GM13976 (cell line): ENCODE results near the gene PLPPR3.

ENCODE experiments used
- DNase-seq: peaks from one replicate; pipeline ENCODE4 v3.0.0; 2012; ENCODE audit warnings: low spot score
- CTCF ChIP-seq: IDR thresholded peaks from 2 replicates; pipeline ENCODE4 v1.5.1; 2012; ENCODE audit warnings: borderline replicate concordance, mild to moderate bottlenecking; ENCODE audit not compliant: insufficient read depth; ENCODE audit errors: extremely low read depth, missing control alignments, control extremely low read depth
- in situ Hi-C: fragments of 300-500 bp; cut with MboI; formaldehyde crosslinking; loops from one replicate; pipeline ENCODE4 v1.12.0; 2022; ENCODE audit warnings: low sequenced_read_pairs, mixed read lengths, inconsistent platforms; ENCODE audit not compliant: unreplicated experiment

Gene PLPPR3

GRCh38 chr19:788686-788982 lies 33.1 kb downstream of the PLPPR3 start:
- in situ Hi-C loops: no loop called here

DNA sequence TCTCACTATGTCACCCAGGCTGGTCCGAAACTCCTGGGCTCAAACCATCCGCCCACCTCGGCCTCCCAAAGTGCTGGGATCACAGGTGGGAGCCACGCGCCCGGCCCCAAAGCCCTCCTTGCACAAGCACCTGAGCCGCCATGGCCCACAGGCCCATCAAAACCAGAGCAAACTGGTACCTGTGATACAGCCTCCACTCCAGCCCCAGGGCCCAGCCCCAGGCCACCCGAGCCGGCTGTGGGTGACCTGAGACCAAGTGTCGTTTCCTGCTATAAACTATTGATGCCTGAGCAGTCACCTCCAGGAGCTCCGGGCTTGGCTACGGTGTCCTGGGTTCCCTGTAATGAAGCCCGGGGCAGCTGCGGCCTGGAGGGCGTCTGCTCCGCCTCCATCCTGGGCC lies 34.2 kb downstream of the PLPPR3 start:
- DNase-seq: no peak
- in situ Hi-C loops: no loop called here
- no peak for TF ChIP-seq CTCF

More at GRCh38 chr19:788686-788982, 33.1 kb downstream of the PLPPR3 start:
- TF ChIP-seq CTCF: no peak
- no peak for DNase-seq

DNA sequence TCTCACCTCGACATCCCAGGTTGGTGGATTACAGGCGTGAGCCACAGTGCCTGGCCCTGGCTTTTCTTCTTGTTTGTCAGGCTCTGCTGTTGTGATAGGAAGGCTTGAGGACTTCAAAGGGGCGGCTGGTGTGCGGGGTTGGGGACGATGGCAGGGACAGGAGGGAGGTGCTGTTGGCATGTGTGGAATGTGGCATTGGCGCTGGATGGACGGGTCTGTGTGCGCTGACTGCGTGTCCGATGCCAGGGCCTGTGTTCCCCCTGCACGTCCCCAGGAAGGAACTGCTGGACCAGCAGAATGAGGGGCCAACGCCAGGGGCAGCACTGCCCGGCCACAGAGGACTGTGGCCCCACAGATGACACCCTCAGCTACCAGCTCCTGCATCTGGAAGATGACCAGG lies 37.2 kb downstream of the PLPPR3 start:
- DNase-seq: no peak
- in situ Hi-C loops: no loop called here
- no peak for TF ChIP-seq CTCF

DNA sequence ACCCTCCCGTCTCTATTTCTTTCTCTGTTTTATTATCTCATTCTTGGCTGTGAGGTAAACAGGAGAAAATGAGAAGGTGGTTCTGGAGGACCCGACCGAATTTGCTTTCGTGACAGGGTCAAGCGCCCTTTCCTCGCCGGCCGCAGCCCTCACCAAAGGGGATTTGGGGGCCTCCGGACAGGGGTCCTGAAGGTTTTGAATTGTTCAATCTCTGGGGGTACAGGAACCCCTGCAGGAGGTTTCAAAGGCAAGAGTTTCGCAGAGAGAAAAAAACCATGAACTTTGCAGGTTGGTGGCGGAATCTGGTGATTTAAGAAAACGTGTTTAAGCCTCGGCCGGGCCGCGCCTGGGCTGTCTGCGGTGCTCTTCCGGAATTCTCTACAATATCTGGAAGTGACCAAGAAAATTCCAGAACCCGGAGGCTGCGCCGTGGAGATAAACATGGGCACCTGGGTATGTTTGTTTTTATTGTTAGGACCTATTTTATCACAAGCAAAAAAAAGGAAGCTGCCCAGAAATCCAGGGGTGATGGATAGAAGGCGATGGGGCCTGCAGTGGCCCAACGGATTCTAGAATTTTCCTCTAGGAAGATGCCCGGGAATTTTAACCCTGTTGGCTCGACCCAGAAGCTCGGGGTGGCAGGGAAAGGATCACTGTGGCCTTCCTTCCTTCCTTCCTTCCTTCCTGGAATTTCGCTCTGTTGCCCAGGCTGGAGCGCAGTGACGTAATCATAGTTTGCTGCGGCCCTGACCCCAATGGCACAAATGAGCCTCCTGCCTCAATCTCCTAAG lies 38.7 kb downstream of the PLPPR3 start:
- no peak for TF ChIP-seq CTCF
- in situ Hi-C loops: no loop called here
- DNase-seq: no peak

- in situ Hi-C loops: no loop called here
- TF ChIP-seq CTCF: no peak
- no peak for DNase-seq
Measured at GRCh38 chr19:782185-782877, 39.4 kb downstream of the PLPPR3 start.

DNA sequence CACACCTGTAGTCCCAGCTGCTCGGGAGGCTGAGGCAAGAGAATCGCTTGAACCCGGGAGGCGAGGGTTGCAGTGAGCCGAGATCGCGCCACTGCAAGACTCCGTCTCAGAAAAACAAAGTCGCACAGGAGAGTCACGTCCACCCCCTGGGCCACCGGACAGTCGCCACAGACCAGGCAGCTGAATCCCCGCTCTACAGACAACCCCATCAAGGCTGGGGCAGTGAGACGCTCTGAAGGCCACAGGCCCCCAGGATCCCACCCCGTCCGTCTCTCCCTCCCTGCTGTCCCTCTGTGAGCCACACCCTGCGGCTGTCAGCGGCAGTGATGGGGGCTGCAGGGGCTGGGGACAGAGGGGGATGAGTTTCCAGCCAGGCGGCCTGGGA lies 40.0 kb downstream of the PLPPR3 start:
- no peak for TF ChIP-seq CTCF
- DNase-seq: no peak
- in situ Hi-C loops: no loop called here

DNA sequence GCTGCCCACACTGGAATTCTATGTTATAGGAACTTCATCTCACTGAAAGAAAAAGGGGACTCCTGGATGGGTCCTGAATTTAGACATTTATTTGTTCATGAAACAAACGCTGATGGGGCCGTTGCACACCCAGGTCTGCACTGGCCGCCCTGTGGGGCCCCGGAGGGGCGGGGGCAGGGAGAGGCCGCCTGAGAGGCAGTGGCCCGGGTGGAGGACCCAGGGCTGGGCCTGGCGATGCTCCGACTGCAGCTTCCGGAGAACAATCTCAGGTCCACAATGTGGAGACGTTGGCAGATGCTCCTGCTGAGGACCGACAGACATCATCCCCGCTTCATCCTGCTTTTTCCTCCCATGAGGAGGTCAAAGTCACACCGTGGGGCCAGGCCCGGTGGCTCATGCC lies 40.8 kb downstream of the PLPPR3 start:
- no peak for TF ChIP-seq CTCF
- in situ Hi-C loops: no loop called here
- no peak for DNase-seq
